GM19438 (cell line): ENCODE data around the gene B3GALT6.
"Not testable (repeated sequence)": the region's sequence is repeated elsewhere in the genome, so short reads cannot be mapped to it uniquely, and the experiment has no call there.

Source experiments
- ATAC-seq: cut with Tn5 transposase; IDR thresholded peaks from one replicate; pipeline ENCODE4 v1.9.1; 2021; ENCODE audit warnings: low read depth; ENCODE audit not compliant: unreplicated experiment

B3GALT6 gene

DNA sequence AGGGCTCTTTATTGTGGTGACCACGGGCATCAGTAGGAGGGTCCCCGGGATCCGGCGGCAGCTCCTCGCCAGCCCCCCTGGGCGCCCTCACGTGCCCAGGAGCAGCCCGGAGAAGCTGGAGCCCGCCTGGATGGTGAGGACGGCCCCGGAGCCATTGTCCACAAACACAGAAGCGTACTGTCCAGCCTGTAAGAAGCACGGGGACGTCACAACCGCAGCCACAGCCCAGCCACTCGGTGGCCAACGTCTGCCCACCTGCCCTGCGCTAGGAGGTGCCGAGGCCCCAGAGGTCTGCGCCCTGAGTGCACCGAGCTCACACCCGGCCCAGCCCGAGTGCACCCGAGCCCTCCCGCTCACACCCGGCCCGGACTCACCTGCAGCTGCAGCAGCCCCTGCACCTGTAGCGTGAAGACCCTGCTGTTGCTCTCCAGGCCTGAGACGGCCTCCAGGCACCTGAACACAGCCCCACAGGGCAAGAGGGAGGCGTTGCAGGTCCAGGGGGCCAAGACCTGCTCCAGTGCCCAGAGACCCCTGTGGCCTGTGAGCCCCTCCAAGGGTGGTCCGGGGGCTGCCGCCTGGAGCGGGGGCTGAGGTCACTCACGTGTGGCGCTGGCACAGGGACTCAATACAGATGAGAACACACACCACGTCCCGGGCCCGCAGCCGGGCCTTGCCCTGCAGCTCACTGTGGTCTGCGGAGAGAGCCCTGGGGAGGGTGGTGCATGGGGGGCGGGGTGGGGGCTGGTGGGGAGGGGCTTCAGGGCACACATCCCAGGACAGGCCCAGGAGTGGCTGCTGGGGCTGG lies 10.6 kb downstream of the B3GALT6 start:
- ATAC-seq, result no peak

DNA sequence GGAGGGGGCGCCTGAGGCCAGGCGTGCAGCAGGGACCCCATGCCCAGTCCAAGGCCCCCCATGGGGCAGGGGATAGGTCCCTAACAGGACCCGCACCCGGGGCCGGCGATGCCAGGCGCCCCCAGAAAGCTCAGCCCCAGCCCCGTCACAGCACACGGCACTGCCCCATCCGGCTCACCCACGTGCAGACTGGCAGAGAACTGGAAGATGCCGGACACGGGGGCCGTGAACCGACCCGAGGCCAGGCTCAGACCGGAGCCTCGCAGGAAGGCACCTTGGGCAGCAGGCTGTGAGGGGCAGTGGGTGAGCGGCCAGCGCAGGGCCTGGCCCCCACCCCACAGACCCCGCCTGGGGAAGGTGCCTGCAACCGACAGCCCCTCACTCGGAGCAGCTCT lies 11.2 kb downstream of the B3GALT6 start:
- ATAC-seq, result no peak

DNA sequence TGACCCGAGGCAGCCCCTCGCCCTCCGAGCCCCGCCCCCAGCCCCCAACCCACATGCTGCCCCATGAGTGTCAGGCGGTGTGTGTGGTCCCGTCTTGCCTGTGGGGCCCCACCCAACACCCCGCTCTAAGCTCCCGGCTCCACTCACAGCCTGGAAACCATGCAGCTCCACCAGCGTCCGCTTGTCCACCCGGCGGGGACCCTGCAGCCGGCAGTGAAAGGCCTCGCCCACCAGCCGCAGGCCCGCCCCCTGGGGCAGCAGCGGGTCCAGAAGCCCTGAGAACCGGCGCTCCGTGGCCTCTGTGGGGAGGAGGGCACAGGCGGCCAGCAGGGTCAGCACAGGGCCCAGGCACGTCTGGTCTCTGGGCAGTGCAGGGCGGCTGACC lies 11.8 kb downstream of the B3GALT6 start:
- ATAC-seq, result no peak

DNA sequence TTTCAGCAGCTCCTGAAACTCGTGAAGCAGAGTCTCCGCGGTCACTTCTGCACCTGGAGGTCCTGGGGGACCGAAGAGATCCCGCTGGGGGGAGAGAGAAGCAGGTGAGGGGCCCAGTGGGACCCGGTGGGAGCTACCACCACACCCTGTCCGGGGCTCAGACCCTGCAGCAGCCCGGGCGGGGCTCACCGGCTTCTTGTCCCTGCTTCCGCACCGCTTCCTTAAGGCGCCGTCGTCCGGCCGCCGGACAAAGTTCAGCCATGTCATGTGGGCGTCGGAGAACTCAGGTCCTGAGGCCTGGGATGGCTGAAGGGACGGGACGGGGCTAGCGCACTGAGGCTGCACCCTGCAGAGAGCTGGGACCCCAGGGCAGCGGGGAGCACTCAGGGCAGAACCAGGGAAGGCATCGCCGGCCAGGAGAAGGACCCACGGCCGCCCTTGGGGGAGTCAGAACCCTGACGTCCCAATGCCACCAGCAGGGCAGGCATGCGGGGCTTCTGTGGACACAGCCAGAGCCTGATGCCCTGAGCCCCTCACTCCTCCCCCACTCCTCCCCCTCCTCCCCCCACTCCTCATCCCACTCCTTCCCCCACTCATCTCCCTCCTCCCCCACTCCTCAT lies 12.3 kb downstream of the B3GALT6 start:
- ATAC-seq, result no peak

DNA sequence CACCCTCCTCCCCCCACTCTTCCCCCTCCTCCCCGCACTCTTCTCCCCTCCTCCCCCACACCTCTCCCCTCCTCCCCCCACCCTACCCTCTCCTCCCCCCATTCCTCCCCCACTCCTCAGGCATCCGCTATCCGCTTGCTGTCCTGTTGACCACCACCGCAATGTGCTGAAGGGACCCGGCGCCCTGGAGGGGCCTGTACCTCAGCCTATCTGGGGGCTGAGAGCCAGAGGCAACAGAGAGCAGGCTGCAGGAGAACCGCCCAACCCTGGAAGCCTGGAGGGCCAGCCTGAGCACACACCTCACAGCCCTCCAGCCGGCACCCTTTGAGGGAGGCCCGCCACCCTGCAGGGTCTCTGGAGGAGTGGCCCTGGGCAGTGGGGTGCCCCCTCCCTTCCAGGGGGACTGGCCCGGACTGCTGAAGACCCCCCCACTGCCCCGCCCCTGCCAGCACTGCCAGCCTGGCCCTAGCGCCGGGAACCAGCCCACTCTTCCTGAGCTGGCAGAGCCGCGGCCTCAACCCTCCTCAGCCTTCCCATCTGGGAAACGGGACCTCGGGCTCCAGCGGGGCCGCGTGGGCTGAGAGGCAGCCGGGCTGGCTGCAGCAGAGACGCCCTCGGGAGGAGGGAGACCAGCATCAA lies 13.3 kb downstream of the B3GALT6 start:
- ATAC-seq, result no peak

DNA sequence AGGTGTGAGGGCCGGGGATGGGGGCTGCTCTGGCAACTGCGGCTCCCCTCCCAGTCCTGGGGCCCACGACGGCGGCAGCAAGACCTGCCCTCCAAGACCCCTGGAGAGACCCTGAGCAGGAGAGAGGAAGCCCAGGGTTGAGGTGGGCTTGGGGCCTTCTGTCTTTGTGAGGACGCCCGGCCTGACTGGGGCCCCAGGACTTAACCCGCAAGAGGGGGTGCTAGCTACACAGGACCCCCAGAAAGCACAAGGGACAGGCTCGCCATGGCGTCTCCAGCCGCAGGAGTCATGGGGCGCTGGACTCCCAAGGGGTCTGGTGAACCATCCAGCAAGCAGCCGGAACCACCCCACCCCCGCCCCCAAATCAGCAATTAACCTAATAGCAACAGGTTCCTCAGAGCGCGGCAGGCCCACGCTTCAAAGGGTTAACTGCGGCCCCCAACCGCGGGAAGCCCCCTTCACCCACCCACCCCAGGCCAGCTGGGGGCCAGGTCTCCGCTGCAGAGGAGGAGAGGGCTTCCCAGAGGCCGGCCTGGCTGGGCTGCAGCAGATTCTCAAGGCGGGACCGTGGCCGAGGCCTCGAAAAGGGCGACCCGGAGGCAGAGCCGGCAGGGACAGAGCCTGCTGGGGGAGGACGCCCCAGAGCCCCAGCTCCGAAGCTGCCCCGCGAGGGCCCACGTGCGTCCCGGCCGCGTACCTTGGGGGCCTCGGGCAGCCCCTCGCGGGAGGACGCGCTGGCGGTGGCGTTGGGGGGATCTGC lies 14.0 kb downstream of the B3GALT6 start:
- no peak for ATAC-seq

DNA sequence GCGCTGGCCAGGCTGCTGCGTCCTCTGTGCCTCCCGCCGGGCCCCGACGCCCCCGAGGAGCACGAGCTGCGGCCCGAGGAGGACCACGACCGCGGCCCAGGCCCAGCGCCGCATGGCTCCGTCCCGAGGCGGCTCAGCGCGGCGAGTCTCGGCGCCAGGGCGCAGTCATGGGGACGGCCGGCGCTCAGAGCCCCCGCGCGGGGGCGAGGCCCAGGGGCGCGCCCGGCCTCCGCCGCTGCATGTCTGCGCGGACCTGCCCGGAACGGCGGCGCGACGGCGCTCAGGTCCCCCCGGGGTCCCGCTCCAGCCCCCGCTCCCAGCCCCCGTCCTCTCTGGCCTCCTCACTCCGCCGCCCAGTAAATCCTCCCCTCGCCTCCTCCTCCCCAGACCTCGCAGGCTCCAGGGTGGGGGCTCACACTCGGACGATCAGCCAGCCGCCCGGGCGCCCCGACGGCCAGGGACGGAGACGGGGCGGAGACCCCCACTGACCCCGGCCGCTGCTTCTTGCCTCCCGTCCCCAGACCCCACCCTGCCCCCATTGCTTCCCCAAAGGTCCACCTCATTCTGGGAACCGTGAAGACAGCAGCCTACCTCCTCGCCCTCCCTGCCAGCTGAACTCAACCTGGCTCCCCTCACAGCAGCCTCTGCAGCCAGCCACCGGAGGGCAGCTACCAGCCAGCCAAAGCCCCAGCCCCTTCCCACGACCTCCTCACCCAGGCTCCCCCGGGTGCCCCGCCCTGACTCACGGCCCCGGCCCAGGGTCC lies 14.7 kb downstream of the B3GALT6 start, which contains the start of gene C1QTNF12:
Gene C1QTNF12, minus strand, starts transcription at position 146 of the 764 bp plus-strand sequence. Its CDS starts 32 bp downstream, at position 114.
- no peak for ATAC-seq

DNA sequence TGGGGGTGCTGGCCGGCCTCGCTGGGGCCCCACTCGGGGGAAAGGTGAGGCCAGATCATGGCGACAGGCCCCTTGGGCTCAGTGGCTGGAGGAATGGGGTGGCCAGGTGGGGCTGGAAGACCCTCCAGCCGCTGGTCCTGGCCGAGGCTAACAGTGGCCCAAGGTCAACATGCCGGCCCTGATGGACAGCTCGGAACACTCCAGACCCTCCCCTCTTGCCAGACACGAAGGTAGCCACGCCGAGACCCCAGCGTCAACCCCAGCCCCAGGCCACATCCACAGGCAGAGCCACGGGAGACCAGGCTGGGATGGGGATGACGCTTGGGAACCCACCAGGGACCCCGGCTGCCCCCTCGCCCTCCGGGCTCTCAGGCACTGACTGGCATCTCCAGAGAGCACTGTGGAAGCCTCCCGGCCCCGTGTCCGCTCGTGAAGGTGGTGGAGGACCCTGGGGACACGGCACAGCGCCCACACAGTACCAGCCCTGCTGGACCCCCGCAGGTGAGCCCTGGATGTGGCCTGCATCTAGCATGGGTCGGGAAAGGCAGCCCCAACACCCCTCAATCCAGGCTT lies 15.4 kb downstream of the B3GALT6 start:
- no peak for ATAC-seq

DNA sequence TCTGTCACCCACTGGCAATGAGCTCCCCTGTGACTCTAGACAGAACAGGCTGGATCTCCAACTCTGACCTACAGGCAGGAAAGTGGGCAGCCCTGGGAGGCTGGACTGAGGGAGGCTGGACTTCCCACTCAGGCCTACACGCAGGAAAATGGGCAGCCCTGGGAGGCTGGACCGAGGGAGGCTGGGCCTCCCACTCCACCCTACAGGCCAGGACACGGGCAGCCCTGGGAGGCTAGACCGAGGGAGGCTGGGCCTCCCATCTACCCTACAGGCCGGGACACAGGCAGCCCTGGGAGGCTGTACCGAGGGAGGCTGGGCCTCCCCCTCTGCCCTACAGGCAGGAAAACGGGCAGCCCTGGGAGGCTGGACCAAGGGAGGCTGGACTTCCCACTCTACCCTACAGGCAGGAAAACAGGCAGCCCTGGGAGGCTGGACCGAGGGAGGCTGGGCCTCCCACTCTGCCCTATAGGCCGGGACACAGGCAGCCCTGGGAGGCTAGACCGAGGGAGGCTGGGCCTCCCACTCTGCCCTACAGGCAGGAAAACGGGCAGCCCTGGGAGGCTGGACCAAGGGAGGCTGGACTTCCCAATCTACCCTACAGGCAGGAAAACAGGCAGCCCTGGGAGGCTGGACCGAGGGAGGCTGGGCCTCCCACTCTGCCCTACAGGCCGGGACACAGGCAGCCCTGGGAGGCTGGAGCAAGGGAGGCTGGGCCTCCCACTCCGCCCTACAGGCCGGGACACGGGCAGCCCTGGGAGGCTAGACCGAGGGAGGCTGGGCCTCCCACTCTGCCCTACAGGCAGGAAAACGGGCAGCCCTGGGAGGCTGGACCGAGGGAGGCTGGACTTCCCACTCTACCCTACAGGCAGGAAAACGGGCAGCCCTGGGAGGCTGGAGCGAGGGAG lies 16.2 kb downstream of the B3GALT6 start:
- not testable (repeated sequence) for ATAC-seq

DNA sequence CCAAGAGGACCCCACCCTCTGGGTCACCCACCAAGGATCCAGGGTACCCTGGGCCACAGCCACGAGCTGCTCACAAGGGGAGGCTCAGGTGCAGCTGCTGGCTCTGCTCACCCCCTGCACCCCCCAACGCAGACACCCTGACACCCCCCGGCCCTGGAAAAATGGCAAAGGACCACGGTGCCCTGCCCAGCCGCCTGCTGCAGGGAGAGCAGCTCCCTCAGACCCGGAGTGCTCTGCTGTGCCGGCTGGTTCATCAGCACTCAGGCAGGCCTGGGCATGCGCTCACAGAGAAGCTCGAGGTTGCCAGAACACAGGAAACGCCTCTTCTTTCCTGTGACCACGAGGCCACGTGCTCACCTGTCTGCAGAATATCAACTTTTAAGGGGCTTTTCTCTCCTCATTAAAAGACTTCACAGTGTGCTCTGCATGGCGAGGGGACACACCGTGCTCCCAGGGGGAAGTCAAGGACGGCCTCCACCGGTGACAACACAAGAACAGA lies 18.8 kb downstream of the B3GALT6 start:
- ATAC-seq, result no peak

DNA sequence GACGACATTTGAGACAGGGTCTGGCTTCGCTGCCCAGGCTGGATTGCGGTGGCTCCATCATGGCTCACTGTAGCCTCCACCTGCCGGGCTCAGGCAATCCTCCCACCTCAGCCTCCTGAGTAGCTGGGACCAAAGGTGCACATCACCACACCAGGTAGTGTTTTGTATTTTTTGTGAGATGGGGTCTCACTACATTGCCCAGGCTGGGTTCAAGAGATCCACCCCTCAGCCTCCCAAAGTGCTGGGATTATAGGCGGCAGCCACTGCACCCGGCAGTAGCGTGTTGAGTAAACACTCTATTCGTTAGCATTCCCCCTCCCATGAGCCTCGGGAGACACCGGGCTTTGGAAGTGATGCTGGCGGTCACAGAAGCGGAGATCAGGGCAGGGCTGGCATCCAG lies 21.3 kb downstream of the B3GALT6 start:
- no peak for ATAC-seq

DNA sequence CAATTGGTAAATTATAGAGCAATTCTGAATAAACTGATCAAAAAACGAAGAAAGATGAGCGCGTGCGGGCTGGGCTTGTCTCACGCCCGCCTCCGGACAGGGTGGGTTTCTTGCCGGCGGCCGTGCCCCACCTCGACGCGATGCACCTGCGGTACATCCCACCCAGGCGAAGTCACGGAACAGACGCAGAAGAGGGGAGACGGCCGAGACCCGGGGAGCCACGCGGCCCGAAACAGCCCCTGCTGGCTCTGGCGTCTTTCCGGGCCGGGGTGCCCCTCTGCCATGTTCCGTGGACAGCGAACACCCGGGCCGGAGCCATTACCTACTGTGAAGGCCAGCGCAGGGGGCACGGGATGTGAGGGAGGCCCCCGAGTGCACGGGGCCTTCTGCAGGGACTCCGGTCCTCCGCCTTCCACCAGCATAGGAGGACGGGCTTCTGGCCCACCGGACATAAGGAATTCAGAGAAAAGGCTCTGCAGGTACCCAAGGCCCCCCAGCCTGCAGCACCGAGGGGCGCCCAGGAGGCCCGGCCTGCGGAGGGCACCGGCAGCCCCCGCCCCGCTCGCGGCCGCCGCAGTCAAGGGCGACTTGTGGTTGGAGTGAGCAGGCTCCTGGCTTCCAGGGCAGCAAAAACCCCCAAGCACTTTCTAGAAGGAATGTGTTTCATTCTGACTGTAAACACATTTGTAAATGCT lies 22.1 kb downstream of the B3GALT6 start:
- no peak for ATAC-seq

DNA sequence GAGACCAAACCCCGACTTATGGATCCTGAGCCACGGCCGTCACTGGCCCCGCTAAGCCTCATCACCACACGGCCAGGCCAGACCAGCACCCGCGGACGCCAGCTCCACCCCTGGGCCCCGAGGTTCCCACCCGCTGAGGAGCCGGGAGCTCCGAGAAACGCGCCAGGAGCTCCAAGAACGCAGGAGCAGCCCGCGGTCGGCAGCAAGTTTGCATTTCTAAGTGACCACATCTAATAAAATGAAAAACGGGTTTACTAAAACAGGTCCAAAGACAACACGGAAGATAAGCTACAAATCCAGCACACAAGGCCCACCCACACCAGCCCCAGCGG lies 22.6 kb downstream of the B3GALT6 start:
- no peak for ATAC-seq

DNA sequence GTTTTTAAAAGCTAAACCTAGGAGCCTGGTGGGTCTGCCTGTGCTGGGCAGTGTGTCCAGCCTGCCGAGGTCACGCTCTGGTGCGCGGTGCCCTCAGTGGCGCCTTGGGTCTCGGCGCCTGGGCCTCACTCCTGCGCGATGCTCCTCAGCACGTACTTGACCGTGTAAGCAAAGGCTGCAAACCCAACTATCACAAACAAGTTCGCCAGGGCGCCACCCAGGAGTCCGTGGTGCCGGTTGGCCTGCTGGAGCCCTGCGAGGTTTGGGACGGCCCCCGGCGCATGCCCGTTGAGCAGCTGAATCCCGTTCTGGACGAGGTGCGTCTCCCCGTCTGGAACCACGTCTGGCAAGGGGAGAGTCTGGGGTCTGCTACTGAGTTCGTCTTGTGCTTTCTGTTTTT lies 23.0 kb downstream of the B3GALT6 start:
- ATAC-seq, result no peak

DNA sequence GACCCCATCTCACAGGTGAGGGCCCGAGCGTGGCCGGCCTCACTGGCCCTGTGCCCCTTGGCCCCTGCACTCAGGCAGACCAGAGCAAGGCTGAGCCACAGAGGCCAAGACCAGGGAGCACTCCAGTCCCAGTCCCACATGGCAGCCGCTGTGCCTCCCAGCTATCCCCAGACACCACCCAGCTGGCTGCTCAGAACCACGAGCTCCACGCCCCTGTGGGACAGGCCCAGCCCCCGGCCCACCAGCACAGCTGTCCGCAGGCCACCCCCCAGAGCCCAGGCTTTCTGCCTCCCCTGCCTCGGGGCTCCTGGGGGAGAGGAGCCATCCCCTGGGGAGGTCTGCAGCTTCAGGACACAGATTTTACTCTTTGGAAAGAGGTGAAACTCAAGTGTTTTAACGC lies 23.6 kb downstream of the B3GALT6 start:
- ATAC-seq, result no peak

DNA sequence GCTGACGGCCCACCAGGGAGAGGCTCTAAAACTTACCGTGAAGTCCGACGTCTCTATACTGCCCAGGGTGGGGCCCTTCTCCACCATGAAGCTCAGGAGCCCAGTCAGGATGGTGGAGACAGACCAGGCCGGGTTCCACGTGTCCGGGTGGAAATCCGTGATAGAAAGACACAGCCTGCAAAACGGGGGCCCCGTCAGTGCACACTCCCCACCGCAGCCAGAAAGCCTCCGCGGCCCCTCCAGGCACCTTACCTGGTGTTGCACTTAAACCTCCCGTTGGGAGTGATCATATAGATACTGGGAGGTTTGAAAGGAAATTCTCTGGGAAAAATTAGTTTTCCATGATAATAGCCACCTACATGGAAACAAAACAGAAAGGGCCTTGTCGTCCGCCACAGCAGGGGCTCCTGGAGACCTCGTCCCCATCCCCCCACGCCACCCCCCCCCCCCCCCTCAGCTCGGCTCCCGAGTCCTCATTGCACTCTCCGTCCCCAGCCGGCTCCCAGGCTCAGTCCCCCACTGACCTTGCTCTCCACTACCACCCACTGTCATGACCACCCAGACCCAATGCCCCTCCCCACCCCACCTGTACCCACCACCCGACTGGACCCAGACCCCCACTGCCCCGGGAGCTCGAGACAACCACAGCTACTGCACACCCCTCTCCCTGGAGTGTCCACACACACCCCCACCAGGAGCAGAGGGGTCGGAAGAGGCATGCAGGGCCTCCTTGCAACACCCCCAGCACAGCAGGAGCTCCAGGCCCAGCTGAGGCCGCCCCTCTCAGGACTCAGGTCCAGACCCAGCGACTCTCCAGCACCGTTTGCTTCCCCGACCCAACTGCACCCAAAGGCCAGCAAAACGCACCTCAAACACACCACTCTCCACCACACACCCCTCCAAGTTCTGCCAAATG lies 25.2 kb downstream of the B3GALT6 start:
- no peak for ATAC-seq

DNA sequence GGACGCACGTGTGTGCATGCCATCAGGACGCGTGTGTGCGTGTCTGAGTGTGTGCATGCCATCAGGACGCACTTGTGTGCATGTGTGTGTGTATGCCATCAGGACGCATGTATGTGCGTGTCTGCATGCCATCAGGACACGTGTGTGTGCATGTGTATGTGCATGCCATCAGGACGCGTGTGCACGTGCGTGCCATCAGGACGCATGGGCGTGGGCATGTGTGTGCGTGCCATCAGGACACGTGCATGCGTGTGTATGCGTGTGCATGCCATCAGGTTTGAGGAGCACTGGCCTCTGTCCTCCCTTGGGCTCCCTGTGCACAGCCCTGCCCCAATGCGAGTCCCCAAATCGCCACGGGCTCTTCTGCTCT lies 27.1 kb downstream of the B3GALT6 start:
- ATAC-seq, result no peak
